Measurements from ENCODE around the gene RFC3.

DNA sequence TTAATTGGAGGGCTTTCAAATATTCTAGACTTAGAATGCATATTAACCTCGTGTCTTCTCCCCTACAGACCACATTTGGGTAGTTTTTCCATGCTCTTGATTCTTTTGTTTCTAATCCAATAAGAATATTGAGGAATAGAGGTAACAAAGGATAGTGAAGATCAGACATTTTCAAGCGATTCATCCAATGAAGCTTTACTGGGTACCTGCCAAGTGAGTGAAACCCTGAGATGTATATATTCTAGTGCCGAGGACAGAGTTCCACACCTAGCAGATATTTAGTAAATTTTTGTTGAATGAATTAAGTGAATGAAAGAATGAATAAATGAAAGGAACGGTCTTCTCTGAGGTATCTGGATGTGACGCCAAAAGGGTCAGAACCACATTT, 442 bp upstream of the RFC3 start:
- TF ChIP-seq, protein P1, sequence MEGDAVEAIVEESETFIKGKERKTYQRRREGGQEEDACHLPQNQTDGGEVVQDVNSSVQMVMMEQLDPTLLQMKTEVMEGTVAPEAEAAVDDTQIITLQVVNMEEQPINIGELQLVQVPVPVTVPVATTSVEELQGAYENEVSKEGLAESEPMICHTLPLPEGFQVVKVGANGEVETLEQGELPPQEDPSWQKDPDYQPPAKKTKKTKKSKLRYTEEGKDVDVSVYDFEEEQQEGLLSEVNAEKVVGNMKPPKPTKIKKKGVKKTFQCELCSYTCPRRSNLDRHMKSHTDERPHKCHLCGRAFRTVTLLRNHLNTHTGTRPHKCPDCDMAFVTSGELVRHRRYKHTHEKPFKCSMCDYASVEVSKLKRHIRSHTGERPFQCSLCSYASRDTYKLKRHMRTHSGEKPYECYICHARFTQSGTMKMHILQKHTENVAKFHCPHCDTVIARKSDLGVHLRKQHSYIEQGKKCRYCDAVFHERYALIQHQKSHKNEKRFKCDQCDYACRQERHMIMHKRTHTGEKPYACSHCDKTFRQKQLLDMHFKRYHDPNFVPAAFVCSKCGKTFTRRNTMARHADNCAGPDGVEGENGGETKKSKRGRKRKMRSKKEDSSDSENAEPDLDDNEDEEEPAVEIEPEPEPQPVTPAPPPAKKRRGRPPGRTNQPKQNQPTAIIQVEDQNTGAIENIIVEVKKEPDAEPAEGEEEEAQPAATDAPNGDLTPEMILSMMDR (IDR thresholded peaks at IDR 0.05), result no peak
- TF ChIP-seq POLR2A (IDR thresholded peaks at IDR 0.05), result no peak

Measured in Peyer's patch (tissue), 4 donors.